Parathyroid adenoma (tissue), 2 donors: Measurements from ENCODE around the gene JKAMP.

Experiments used
- H2AFZ ChIP-seq: fragments of 300-600 bp; sonication (generic); one replicate; pipeline ENCODE4 v1.7.0; 2017; ENCODE audit warnings: antibody characterized with exemption, mild to moderate bottlenecking
- H3K27ac ChIP-seq: fragments of 300-600 bp; sonication (generic); one replicate; pipeline ENCODE4 v1.7.0; 2017
- H3K27me3 ChIP-seq: fragments of 300-600 bp; sonication (generic); one replicate; pipeline ENCODE4 v1.7.0; 2017; ENCODE audit warnings: low read length; ENCODE audit not compliant: control insufficient read depth, insufficient read depth
- H3K36me3 ChIP-seq: fragments of 300-600 bp; sonication (generic); one replicate; pipeline ENCODE4 v1.7.0; 2017; ENCODE audit warnings: low read length; ENCODE audit not compliant: control insufficient read depth, insufficient read depth
- H3K4me1 ChIP-seq: fragments of 300-600 bp; sonication (generic); one replicate; pipeline ENCODE4 v1.7.0; 2017; ENCODE audit warnings: control low read depth
- H3K4me2 ChIP-seq: fragments of 300-600 bp; sonication (generic); one replicate; pipeline ENCODE4 v1.7.0; 2017; ENCODE audit warnings: low read length
- H3K4me3 ChIP-seq: fragments of 300-600 bp; sonication (generic); one replicate; pipeline ENCODE4 v1.7.0; 2017; ENCODE audit warnings: low read depth, low read length
- H3K79me2 ChIP-seq: fragments of 300-600 bp; sonication (generic); one replicate; pipeline ENCODE4 v1.7.0; 2017; ENCODE audit warnings: control low read depth
- H3K9ac ChIP-seq: fragments of 300-600 bp; sonication (generic); one replicate; pipeline ENCODE4 v1.7.0; 2017; ENCODE audit warnings: mild to moderate bottlenecking
- H3K9me3 ChIP-seq: fragments of 300-600 bp; sonication (generic); one replicate; pipeline ENCODE4 v1.7.0; 2017; ENCODE audit warnings: low read length; ENCODE audit not compliant: control insufficient read depth
- CTCF ChIP-seq: fragments of 300-600 bp; sonication (generic); IDR thresholded peaks from one replicate; pipeline ENCODE4 v1.7.0; 2017; ENCODE audit warnings: antibody characterized with exemption, mild to moderate bottlenecking
- donor health status: primary hyperparathyroidism.

JKAMP gene

GRCh38 chr14:59509101-59509500 lies 24.8 kb downstream of the JKAMP start:
- no peak overlapping the region for H3K27ac ChIP-seq
- no peak for TF ChIP-seq CTCF

GRCh38 chr14:59510001-59510400 lies 25.7 kb downstream of the JKAMP start:
- H3K9ac ChIP-seq, result no peak overlapping the region

More at GRCh38 chr14:59509101-59509500, 24.8 kb downstream of the JKAMP start:
- Histone ChIP-seq H2AFZ (no peak overlapping the region), H3K9ac (no peak overlapping the region), H3K4me2 (no peak overlapping the region), H3K4me3 (no peak overlapping the region), H3K4me1 (no peaks in the 10 kb centered on the region), H3K36me3 (no peaks in the 10 kb centered on the region), H3K27me3 (no peaks in the 10 kb centered on the region), H3K9me3 (no peaks in the 10 kb centered on the region), H3K79me2 (no peaks in the 10 kb centered on the region)

GRCh38 chr14:59510966-59511365 lies 26.6 kb downstream of the JKAMP start:
- Histone ChIP-seq H3K9ac (no peak overlapping the region), H3K27me3 (no peaks in the 10 kb centered on the region), H3K36me3 (no peaks in the 10 kb centered on the region), H3K4me1 (no peaks in the 10 kb centered on the region), H2AFZ (no peak overlapping the region), H3K4me3 (no peak overlapping the region), H3K79me2 (no peaks in the 10 kb centered on the region), H3K27ac (no peak overlapping the region), H3K4me2 (no peak overlapping the region), H3K9me3 (no peaks in the 10 kb centered on the region)
- no peak for TF ChIP-seq CTCF

More at GRCh38 chr14:59510001-59510400, 25.7 kb downstream of the JKAMP start:
- no peak overlapping the region for H3K4me3 ChIP-seq
- H3K9me3 ChIP-seq, result no peaks in the 10 kb centered on the region
- H3K36me3 ChIP-seq, result no peaks in the 10 kb centered on the region
- H3K4me2 ChIP-seq, result no peak overlapping the region
- H3K4me1 ChIP-seq, result no peaks in the 10 kb centered on the region
- no peaks in the 10 kb centered on the region for H3K27me3 ChIP-seq
- H3K27ac ChIP-seq, result no peak overlapping the region
- H3K79me2 ChIP-seq, result no peaks in the 10 kb centered on the region
- TF ChIP-seq CTCF, result no peak
- no peak overlapping the region for H2AFZ ChIP-seq

DNA sequence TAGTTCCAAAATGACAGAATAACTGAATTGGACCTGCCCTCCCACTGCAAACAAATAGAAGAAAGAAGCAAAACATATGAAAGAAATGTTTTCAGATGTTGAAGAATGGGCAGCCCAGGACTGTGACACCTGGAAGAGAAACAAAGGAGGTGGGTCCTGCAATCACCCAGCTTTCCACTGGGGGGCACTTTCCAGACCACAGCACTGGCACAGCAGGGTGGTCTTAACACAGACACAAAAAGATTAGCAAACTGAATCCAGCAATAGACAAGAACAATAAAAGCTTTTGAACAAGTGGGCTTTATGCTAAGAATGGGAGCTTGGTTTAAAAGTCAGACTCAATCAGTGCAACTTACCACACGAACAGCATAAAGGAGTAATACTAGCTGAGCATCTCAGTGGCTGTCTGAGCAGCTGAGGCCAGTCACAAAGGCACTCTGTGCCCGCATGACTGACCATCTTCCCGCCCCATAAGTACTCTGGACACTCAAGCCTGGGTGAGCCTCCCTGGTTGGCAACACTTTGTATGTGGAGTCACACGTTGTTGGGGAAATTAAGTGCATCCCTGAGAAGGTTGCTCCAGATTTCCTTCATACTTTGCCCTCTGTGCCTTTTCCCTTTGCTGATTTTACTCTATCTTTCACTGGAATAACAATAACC lies 27.7 kb downstream of the JKAMP start:
- no peaks in the 10 kb centered on the region for H3K4me1 ChIP-seq
- peak; percentile 28 for TF ChIP-seq CTCF
- no peaks in the 10 kb centered on the region for H3K27me3 ChIP-seq
- H3K9ac ChIP-seq, result no peak overlapping the region
- no peak overlapping the region for H3K4me2 ChIP-seq
- no peak overlapping the region for H2AFZ ChIP-seq
- no peaks in the 10 kb centered on the region for H3K79me2 ChIP-seq
- no peaks in the 10 kb centered on the region for H3K36me3 ChIP-seq
- H3K4me3 ChIP-seq, result no peak overlapping the region
- no peak overlapping the region for H3K27ac ChIP-seq
- H3K9me3 ChIP-seq, result no peaks in the 10 kb centered on the region

GRCh38 chr14:59520224-59520623 lies 35.9 kb downstream of the JKAMP start:
- Histone ChIP-seq H3K27me3 (no peaks in the 10 kb centered on the region), H3K4me2 (no peak overlapping the region), H3K4me3 (no peak overlapping the region), H3K36me3 (no peaks in the 10 kb centered on the region), H2AFZ (no peak overlapping the region), H3K9ac (no peak overlapping the region), H3K27ac (no peak overlapping the region), H3K9me3 (no peaks in the 10 kb centered on the region), H3K79me2 (no peaks in the 10 kb centered on the region), H3K4me1 (no peaks in the 10 kb centered on the region)
- TF ChIP-seq CTCF, result no peak
